HL-60 (cell line): ENCODE data around the gene DAAM1.

ENCODE experiments used
- DNase-seq, 2 experiments: peaks; one replicate each; pipeline ENCODE4 v3.0.0-alpha.2; 2010 to 2020; ENCODE audit warnings: low read depth in 1 of 2, low spot score in 1 of 2
- H3K27ac ChIP-seq: fragments of 250-450 bp; sonication (Bioruptor Pico); replicated peaks from 2 replicates; pipeline ENCODE4 v1.5.1; 2020; ENCODE audit warnings: mild to moderate bottlenecking, moderate library complexity
- H3K27me3 ChIP-seq: fragments of 250-450 bp; sonication (Bioruptor Pico); 2 replicates; pipeline ENCODE4 v1.5.1; 2021; ENCODE audit warnings: mild to moderate bottlenecking, moderate library complexity; ENCODE audit not compliant: insufficient read depth, poor library complexity, severe bottlenecking
- H3K4me3 ChIP-seq: replicated peaks from 2 replicates; pipeline ENCODE4 v1.5.1; 2011; ENCODE audit warnings: mild to moderate bottlenecking, control low read depth, low read length; ENCODE audit not compliant: insufficient read depth
- GABPA ChIP-seq: IDR thresholded peaks from 2 replicates; pipeline ENCODE4 v1.6.1; 2012; ENCODE audit warnings: low read depth
- POLR2AphosphoS5 ChIP-seq: IDR thresholded peaks from 2 replicates; pipeline ENCODE4 v1.6.1; 2012; ENCODE audit warnings: low read depth
- SPI1 ChIP-seq: IDR thresholded peaks from 2 replicates; pipeline ENCODE4 v1.6.1; 2012; ENCODE audit warnings: low read depth, mild to moderate bottlenecking, borderline replicate concordance
- TF ChIP-seq, protein P1 (sequence below): IDR thresholded peaks from 2 replicates; pipeline ENCODE4 v1.6.1; 2012; ENCODE audit warnings: low read depth; ENCODE audit not compliant: insufficient replicate concordance
- TF ChIP-seq, protein P2 (sequence below): IDR thresholded peaks from one replicate; pipeline ENCODE4 v1.5.1; 2011; ENCODE audit warnings: low read length, control low read depth, inconsistent platforms; ENCODE audit not compliant: insufficient read depth

DAAM1 gene

GRCh38 chr14:59294662-59294992 lies 106.2 kb downstream of the DAAM1 start:
- no peak for DNase-seq
- TF ChIP-seq, protein P1, sequence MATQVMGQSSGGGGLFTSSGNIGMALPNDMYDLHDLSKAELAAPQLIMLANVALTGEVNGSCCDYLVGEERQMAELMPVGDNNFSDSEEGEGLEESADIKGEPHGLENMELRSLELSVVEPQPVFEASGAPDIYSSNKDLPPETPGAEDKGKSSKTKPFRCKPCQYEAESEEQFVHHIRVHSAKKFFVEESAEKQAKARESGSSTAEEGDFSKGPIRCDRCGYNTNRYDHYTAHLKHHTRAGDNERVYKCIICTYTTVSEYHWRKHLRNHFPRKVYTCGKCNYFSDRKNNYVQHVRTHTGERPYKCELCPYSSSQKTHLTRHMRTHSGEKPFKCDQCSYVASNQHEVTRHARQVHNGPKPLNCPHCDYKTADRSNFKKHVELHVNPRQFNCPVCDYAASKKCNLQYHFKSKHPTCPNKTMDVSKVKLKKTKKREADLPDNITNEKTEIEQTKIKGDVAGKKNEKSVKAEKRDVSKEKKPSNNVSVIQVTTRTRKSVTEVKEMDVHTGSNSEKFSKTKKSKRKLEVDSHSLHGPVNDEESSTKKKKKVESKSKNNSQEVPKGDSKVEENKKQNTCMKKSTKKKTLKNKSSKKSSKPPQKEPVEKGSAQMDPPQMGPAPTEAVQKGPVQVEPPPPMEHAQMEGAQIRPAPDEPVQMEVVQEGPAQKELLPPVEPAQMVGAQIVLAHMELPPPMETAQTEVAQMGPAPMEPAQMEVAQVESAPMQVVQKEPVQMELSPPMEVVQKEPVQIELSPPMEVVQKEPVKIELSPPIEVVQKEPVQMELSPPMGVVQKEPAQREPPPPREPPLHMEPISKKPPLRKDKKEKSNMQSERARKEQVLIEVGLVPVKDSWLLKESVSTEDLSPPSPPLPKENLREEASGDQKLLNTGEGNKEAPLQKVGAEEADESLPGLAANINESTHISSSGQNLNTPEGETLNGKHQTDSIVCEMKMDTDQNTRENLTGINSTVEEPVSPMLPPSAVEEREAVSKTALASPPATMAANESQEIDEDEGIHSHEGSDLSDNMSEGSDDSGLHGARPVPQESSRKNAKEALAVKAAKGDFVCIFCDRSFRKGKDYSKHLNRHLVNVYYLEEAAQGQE, result no peak
- TF ChIP-seq SPI1, result no peak
- no peak for TF ChIP-seq POLR2AphosphoS5
- no peak for TF ChIP-seq GABPA
- TF ChIP-seq, protein P2, sequence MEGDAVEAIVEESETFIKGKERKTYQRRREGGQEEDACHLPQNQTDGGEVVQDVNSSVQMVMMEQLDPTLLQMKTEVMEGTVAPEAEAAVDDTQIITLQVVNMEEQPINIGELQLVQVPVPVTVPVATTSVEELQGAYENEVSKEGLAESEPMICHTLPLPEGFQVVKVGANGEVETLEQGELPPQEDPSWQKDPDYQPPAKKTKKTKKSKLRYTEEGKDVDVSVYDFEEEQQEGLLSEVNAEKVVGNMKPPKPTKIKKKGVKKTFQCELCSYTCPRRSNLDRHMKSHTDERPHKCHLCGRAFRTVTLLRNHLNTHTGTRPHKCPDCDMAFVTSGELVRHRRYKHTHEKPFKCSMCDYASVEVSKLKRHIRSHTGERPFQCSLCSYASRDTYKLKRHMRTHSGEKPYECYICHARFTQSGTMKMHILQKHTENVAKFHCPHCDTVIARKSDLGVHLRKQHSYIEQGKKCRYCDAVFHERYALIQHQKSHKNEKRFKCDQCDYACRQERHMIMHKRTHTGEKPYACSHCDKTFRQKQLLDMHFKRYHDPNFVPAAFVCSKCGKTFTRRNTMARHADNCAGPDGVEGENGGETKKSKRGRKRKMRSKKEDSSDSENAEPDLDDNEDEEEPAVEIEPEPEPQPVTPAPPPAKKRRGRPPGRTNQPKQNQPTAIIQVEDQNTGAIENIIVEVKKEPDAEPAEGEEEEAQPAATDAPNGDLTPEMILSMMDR, result no peak
- Histone ChIP-seq H3K4me3 (no peak overlapping the region), H3K27me3 (no peaks in the 10 kb centered on the region), H3K27ac (no peak overlapping the region)

- TF ChIP-seq, protein P2, result no peak
- no peak for TF ChIP-seq SPI1
- TF ChIP-seq, protein P1, result no peak
- no peak for TF ChIP-seq GABPA
- no peak for TF ChIP-seq POLR2AphosphoS5
- Histone ChIP-seq H3K27me3 (no peaks in the 10 kb centered on the region), H3K27ac (no peak overlapping the region), H3K4me3 (no peak overlapping the region)
- DNase-seq, result no peak
Measured at GRCh38 chr14:59295951-59296350, 107.5 kb downstream of the DAAM1 start.

- H3K27ac ChIP-seq, result no peak overlapping the region
Measured at GRCh38 chr14:59296508-59296907, 108.0 kb downstream of the DAAM1 start.

More at GRCh38 chr14:59296508-59296907, 108.0 kb downstream of the DAAM1 start:
- DNase-seq, result no peak
- Histone ChIP-seq H3K27me3 (no peaks in the 10 kb centered on the region), H3K4me3 (no peak overlapping the region)
- TF ChIP-seq, protein P1, result no peak
- no peak for TF ChIP-seq GABPA
- TF ChIP-seq, protein P2, result no peak
